HepG2 (cell line): Measurements from ENCODE around the gene CSRP3.

ENCODE experiments used
- CBFB ChIP-seq: sonication (generic); formaldehyde crosslinking; IDR thresholded peaks from 2 replicates; pipeline ENCODE4 v1.4.0; 2020; ENCODE audit warnings: missing genetic modification reagents
- CBX2 ChIP-seq, 2 experiments: fragments of 200-600 bp in 1 of 2; sonication (generic); formaldehyde crosslinking in 1 of 2; IDR thresholded peaks; 2 replicates each; pipeline versions ENCODE4 v1.7.0 to v1.8.1; 2018 to 2022; ENCODE audit warnings: low read depth in 2 of 2, low read length in 1 of 2, mild to moderate bottlenecking in 1 of 2, missing genetic modification reagents in 1 of 2
- EP300 ChIP-seq, 3 experiments: sonication (generic) in 1 of 3; formaldehyde crosslinking in 1 of 3; IDR thresholded peaks; 2 replicates each; pipeline versions ENCODE4 v1.5.1 to v1.6.1; 2011 to 2020; ENCODE audit warnings: low read depth in 2 of 3, low read length in 2 of 3, borderline replicate concordance in 1 of 3, improper control_type of control experiment in 1 of 3, mild to moderate bottlenecking in 1 of 3, missing genetic modification reagents in 1 of 3, moderate library complexity in 1 of 3
- FOXM1 ChIP-seq: sonication (generic); formaldehyde crosslinking; IDR thresholded peaks from 2 replicates; pipeline ENCODE4 v1.5.0; 2020; ENCODE audit warnings: missing genetic modification reagents
- KAT8 ChIP-seq: IDR thresholded peaks from 2 replicates; pipeline ENCODE4 v1.6.1; 2016; ENCODE audit warnings: missing genetic modification reagents, missing compliant biosample characterization
- NFATC3 ChIP-seq: sonication (generic); formaldehyde crosslinking; IDR thresholded peaks from 2 replicates; pipeline ENCODE4 v1.5.1; 2020; ENCODE audit warnings: mild to moderate bottlenecking, missing genetic modification reagents
- RXRB ChIP-seq: IDR thresholded peaks from 2 replicates; pipeline ENCODE4 v1.6.1; 2016; ENCODE audit warnings: borderline replicate concordance, missing genetic modification reagents, missing compliant biosample characterization
- SIN3A ChIP-seq: IDR thresholded peaks from 2 replicates; pipeline ENCODE4 v1.6.1; 2011; ENCODE audit warnings: low read depth, mild to moderate bottlenecking, control low read depth, low read length, borderline replicate concordance
- SYNCRIP ChIP-seq: fragments of 200-400 bp; formaldehyde crosslinking; IDR thresholded peaks from 2 replicates; pipeline ENCODE4 v1.6.1; 2018; ENCODE audit warnings: mild to moderate bottlenecking, low read depth, low read length; ENCODE audit not compliant: insufficient read depth
- TAF1 ChIP-seq: sonication (generic); formaldehyde crosslinking; IDR thresholded peaks from 2 replicates; pipeline ENCODE4 v1.4.0; 2020; ENCODE audit warnings: missing genetic modification reagents
- ZNF629 ChIP-seq: sonication (generic); formaldehyde crosslinking; conservative IDR thresholded peaks from 2 replicates; pipeline ENCODE4 v1.5.0; 2020; ENCODE audit warnings: missing genetic modification reagents
- ZNF788 ChIP-seq: sonication (generic); formaldehyde crosslinking; IDR thresholded peaks from 2 replicates; pipeline ENCODE4 v1.5.0; 2020; ENCODE audit warnings: mild to moderate bottlenecking, missing genetic modification reagents, borderline replicate concordance
- TF ChIP-seq, protein P1 (sequence below): sonication (generic); formaldehyde crosslinking; IDR thresholded peaks from 2 replicates; pipeline ENCODE4 v1.8.0; 2022; ENCODE audit warnings: missing genetic modification reagents, mild to moderate bottlenecking, inconsistent platforms, borderline replicate concordance
- TF ChIP-seq, protein P2 (sequence below): sonication (generic); formaldehyde crosslinking; IDR thresholded peaks from 2 replicates; pipeline ENCODE4 v1.5.0; 2020; ENCODE audit warnings: mild to moderate bottlenecking, missing genetic modification reagents, moderate library complexity

DNA sequence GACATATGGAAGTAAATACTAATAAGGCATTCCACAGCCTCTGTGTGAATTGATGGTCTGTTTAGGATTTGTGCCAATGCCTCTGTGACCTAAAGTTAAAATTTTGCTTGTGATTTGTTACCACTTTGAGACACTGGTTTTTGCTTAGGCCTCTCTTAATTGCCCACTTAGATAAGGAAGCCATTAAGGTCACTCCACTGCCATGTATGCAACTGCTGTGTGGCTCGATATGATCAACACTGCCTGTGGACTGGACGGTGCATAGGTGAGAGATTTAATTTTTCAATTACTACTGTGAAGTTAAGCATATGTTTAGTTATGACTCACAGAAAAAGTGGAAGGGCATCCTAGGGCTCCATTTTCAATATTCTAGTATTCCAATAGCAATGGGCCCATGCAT lies 36.9 kb downstream of the CSRP3 start:
- TF ChIP-seq CBFB (CRISPR knock-in tag) (no peak), ZNF629 (CRISPR knock-in tag) (no peak), SIN3A (no peak), SYNCRIP (no peak), KAT8 (CRISPR knock-in tag) (no peak), NFATC3 (CRISPR knock-in tag) (no peak), EP300 (IDR thresholded peaks at IDR 0.05; ENCODE audit: low read depth in 2 of 2, low read length in 2 of 2) (no peak), EP300 (CRISPR knock-in tag; IDR thresholded peaks at IDR 0.05; ENCODE audit: borderline replicate concordance) (no peak), FOXM1 (CRISPR knock-in tag) (no peak), CBX2 (IDR thresholded peaks at IDR 0.05; ENCODE audit: low read depth, low read length) (no peak), CBX2 (CRISPR knock-in tag; IDR thresholded peaks at IDR 0.05; ENCODE audit: low read depth) (no peak), TAF1 (no peak), RXRB (CRISPR knock-in tag) (no peak), ZNF788 (CRISPR knock-in tag) (no peak)
- TF ChIP-seq, protein P1, sequence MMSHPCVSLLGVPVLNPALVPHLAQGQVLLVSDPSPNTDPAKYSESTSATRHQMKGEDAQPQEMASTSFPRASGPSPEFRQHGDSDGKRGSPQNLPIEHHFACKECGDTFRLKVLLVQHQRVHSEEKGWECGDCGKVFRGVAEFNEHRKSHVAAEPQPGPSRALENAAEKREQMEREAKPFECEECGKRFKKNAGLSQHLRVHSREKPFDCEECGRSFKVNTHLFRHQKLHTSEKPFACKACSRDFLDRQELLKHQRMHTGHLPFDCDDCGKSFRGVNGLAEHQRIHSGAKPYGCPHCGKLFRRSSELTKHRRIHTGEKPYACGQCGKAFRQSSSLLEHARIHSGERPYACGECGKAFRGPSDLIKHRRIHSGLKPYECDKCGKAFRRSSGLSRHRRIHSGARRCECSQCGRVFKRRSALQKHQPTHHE (CRISPR knock-in tag), result no peak
- TF ChIP-seq, protein P2, sequence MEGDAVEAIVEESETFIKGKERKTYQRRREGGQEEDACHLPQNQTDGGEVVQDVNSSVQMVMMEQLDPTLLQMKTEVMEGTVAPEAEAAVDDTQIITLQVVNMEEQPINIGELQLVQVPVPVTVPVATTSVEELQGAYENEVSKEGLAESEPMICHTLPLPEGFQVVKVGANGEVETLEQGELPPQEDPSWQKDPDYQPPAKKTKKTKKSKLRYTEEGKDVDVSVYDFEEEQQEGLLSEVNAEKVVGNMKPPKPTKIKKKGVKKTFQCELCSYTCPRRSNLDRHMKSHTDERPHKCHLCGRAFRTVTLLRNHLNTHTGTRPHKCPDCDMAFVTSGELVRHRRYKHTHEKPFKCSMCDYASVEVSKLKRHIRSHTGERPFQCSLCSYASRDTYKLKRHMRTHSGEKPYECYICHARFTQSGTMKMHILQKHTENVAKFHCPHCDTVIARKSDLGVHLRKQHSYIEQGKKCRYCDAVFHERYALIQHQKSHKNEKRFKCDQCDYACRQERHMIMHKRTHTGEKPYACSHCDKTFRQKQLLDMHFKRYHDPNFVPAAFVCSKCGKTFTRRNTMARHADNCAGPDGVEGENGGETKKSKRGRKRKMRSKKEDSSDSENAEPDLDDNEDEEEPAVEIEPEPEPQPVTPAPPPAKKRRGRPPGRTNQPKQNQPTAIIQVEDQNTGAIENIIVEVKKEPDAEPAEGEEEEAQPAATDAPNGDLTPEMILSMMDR (CRISPR knock-in tag), result no peak
